GM18870 (cell line): ENCODE data around the gene PCDHGB1.
"Not testable (repeated sequence)": the region's sequence is repeated elsewhere in the genome, so short reads cannot be mapped to it uniquely, and the experiment has no call there.

Experiments used
- ATAC-seq: cut with Tn5 transposase; IDR thresholded peaks from one replicate; pipeline ENCODE4 v1.9.1; 2021; ENCODE audit warnings: moderate library complexity; ENCODE audit not compliant: unreplicated experiment

PCDHGB1 gene

GRCh38 chr5:141382469-141383294 is 32.8 kb downstream of the PCDHGB1 start, which contains the start of gene PCDHGA7:
TSS of gene PCDHGA7 (plus strand) at chr5:141382742. CDS start at chr5:141382900, 158 bp downstream.
- no peak for ATAC-seq

GRCh38 chr5:141383345-141383744 is 33.4 kb downstream of the PCDHGB1 start:
- ATAC-seq: no peak

GRCh38 chr5:141384471-141385267 is 34.8 kb downstream of the PCDHGB1 start:
- no peak for ATAC-seq

DNA sequence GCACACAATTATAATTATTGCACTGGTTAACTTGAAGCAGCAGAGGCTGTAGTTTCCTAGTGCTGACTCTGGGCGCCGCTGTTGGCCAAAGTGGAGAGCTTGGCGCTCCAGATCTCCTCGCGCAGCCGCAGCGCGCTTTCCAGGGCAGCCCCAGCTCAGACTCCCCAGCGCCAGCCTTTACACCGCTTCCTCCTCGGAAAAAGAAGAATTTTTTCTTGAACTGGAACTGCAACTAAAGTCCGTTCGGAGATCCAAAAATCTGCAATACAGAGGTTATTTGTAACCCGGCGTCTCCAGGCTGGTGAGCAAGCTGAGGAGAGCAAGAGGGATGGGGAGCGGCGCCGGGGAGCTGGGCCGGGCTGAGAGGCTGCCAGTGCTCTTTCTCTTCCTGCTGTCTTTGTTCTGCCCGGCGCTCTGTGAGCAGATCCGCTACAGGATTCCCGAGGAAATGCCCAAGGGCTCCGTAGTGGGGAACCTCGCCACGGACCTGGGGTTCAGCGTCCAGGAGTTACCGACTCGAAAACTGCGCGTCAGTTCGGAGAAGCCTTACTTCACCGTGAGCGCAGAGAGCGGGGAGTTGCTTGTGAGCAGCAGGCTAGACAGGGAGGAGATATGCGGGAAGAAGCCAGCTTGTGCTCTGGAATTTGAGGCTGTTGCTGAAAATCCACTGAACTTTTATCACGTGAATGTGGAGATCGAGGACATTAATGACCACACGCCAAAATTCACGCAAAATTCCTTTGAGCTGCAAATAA is 37.8 kb downstream of the PCDHGB1 start, which contains the start of gene PCDHGB4:
TSS of gene PCDHGB4 (plus strand) at position 142 of the 755 bp plus-strand sequence. CDS start at position 329, 187 bp downstream.
- peak; percentile 63 for ATAC-seq

GRCh38 chr5:141388661-141389060 is 38.8 kb downstream of the PCDHGB1 start:
- ATAC-seq: no peak

DNA sequence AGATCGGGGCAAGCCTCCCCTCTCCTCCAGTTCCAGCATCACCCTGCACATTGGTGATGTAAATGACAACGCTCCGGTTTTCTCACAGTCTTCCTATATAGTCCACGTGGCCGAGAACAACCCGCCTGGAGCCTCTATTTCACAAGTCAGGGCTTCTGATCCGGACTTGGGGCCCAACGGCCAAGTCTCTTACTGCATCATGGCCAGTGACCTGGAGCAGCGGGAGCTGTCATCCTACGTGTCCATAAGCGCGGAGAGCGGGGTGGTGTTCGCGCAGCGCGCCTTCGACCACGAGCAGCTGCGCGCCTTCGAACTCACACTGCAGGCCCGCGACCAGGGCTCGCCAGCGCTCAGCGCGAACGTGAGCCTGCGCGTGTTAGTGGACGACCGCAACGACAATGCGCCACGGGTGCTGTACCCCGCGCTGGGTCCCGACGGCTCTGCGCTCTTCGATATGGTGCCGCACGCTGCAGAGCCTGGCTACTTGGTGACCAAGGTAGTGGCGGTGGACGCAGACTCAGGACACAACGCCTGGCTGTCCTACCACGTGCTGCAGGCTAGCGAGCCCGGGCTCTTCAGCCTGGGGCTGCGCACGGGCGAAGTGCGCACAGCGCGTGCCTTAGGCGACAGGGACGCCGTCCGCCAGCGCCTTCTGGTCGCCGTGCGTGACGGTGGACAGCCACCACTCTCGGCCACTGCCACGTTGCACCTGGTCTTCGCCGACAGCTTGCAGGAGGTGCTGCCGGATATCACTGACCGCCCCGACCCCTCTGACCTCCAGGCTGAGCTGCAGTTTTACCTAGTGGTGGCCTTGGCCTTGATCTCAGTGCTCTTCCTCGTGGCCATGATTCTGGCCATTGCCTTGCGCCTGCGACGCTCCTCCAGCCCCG is 39.5 kb downstream of the PCDHGB1 start:
- ATAC-seq: no peak

GRCh38 chr5:141392429-141393198 is 42.7 kb downstream of the PCDHGB1 start, which contains the start of gene PCDHGA8:
TSS of gene PCDHGA8 (plus strand) at chr5:141392633. CDS start at chr5:141392814, 181 bp downstream.
- no peak for ATAC-seq

- ATAC-seq: no peak
These were observed 43.4 kb downstream of the PCDHGB1 start for GRCh38 chr5:141393267-141393666.

GRCh38 chr5:141394401-141395187 is 44.7 kb downstream of the PCDHGB1 start:
- ATAC-seq: not testable (repeated sequence)

GRCh38 chr5:141397756-141398551 is 48.1 kb downstream of the PCDHGB1 start, which contains the start of gene PCDHGB5:
TSS of gene PCDHGB5 (plus strand) at chr5:141397947. CDS start at chr5:141398128, 181 bp downstream.
- ATAC-seq: not testable (repeated sequence)

DNA sequence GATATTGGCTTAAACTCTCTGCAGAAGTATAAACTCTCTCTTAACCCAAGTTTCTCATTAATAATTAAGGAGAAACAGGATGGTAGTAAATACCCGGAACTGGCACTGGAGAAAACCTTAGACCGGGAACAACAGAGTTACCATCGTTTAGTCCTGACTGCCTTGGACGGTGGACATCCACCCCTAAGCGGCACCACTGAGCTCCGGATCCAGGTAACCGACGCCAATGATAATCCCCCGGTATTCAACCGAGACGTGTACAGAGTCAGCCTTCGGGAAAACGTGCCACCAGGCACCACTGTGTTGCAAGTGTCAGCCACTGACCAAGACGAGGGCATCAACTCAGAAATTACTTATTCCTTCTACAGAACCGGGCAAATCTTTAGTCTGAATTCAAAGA is 48.7 kb downstream of the PCDHGB1 start:
- ATAC-seq: no peak

- ATAC-seq: no peak
These were observed 49.8 kb downstream of the PCDHGB1 start for GRCh38 chr5:141399555-141400258.
